Panc1 (cell line): ENCODE measurements around the gene SLC12A7. TPM values are rescaled to one million over a fixed set of nuclear protein-coding genes. Genes with fewer than 3 reads are reported as not detected.

Experiments
- ATAC-seq: fragments of 200-7000 bp; cut with Tn5 transposase; 2 replicates; pipeline ENCODE4 v1.9.1; 2020; ENCODE audit warnings: mild to moderate bottlenecking, moderate library complexity
- BruUV-seq: library from RNA; stranded (reverse); fragments of 400-500 nt; replicated peaks from 2 replicates; lab custom pipeline; 2021; lab: Mats Ljungman, UMichigan
- CTCF ChIA-PET: fragments of 300-600 bp; sonication (Branson Sonifier 250); formaldehyde crosslinking; loops from one replicate; lab custom pipeline; 2022; ENCODE audit warnings: antibody characterized with exemption; lab: Charles Lee
- POLR2A ChIA-PET: fragments of 300-600 bp; sonication (Branson Sonifier 250); formaldehyde crosslinking; loops from one replicate; lab custom pipeline; 2022; ENCODE audit warnings: antibody characterized with exemption; lab: Charles Lee
- DNase-seq: peaks from one replicate; pipeline ENCODE4 v3.0.0-alpha.2; 2010; ENCODE audit warnings: low read depth, low spot score
- H3K27ac ChIP-seq: 2 replicates; pipeline ENCODE4 v1.5.1; 2011; ENCODE audit warnings: mild to moderate bottlenecking, low read length, inconsistent platforms
- H3K27me3 ChIP-seq: fragments of 200-500 bp; sonication (Bioruptor generic); 2 replicates; pipeline ENCODE4 v1.6.0; 2014; ENCODE audit warnings: low read length, inconsistent platforms; ENCODE audit not compliant: control insufficient read depth, insufficient read depth
- H3K36me3 ChIP-seq: fragments of 200-500 bp; sonication (Bioruptor generic); 2 replicates; pipeline ENCODE4 v1.5.1; 2014; ENCODE audit warnings: inconsistent platforms, mild to moderate bottlenecking, low read length, moderate library complexity; ENCODE audit not compliant: control insufficient read depth, insufficient read depth
- H3K4me1 ChIP-seq: 2 replicates; pipeline ENCODE4 v1.5.1; 2011; ENCODE audit warnings: inconsistent platforms, mild to moderate bottlenecking, low read length, moderate library complexity; ENCODE audit not compliant: control insufficient read depth, insufficient read depth
- H3K4me3 ChIP-seq, 2 experiments: 2 replicates each; pipeline ENCODE4 v1.5.1; 2011 to 2012; ENCODE audit warnings: low read depth in 2 of 2, low read length in 2 of 2, mild to moderate bottlenecking in 2 of 2, inconsistent platforms in 1 of 2, moderate library complexity in 1 of 2
- H3K9me3 ChIP-seq: fragments of 200-500 bp; sonication (Bioruptor generic); 2 replicates; pipeline ENCODE4 v1.5.1; 2014; ENCODE audit warnings: low read depth, mild to moderate bottlenecking, inconsistent platforms, low read length, moderate library complexity; ENCODE audit not compliant: control insufficient read depth, insufficient read depth
- CTCF ChIP-seq: fragments of 450-650 bp; IDR thresholded peaks from 2 replicates; pipeline ENCODE4 v1.5.1; 2017; ENCODE audit warnings: mild to moderate bottlenecking
- POLR2AphosphoS5 ChIP-seq: IDR thresholded peaks from 2 replicates; pipeline ENCODE4 v1.6.1; 2012; ENCODE audit warnings: mild to moderate bottlenecking, low read depth, low read length, moderate library complexity
- REST ChIP-seq, 2 experiments: IDR thresholded peaks; 2 replicates each; pipeline ENCODE4 v1.6.1; 2011 to 2012; ENCODE audit warnings: low read depth in 2 of 2, control low read depth in 1 of 2, low read length in 1 of 2, mild to moderate bottlenecking in 1 of 2, moderate library complexity in 1 of 2; ENCODE audit not compliant: insufficient read depth in 1 of 2
- SIN3A ChIP-seq: IDR thresholded peaks from 2 replicates; pipeline ENCODE4 v1.6.1; 2012; ENCODE audit warnings: low read depth, mild to moderate bottlenecking, low read length, moderate library complexity, borderline replicate concordance; ENCODE audit not compliant: insufficient read depth
- TCF7L2 ChIP-seq: IDR thresholded peaks from 2 replicates; pipeline ENCODE4 v1.6.1; 2011; ENCODE audit warnings: mild to moderate bottlenecking, low read depth, low read length, inconsistent platforms
- in situ Hi-C: cut with HindIII; loops from 2 replicates; pipeline ENCODE4 v1.10.0; 2016; ENCODE audit warnings: low sequenced_read_pairs, low pct_unique_long_range_greater_than_20kb
- intact Hi-C: fragments of 100-400 bp; cut with micrococcal nuclease; formaldehyde crosslinking; loops from one replicate; pipeline ENCODE4 v1.10.0; 2022; ENCODE audit not compliant: unreplicated experiment
- total RNA-seq: library from RNA; stranded (reverse); gene quantifications from one replicate; pipeline ENCODE4 v1.2.1, GENCODE V29; 2021; ENCODE audit not compliant: unreplicated experiment

The SLC12A7 gene
- total RNA-seq, 1 experiment from 2014 or later = 297 TPM

DNA sequence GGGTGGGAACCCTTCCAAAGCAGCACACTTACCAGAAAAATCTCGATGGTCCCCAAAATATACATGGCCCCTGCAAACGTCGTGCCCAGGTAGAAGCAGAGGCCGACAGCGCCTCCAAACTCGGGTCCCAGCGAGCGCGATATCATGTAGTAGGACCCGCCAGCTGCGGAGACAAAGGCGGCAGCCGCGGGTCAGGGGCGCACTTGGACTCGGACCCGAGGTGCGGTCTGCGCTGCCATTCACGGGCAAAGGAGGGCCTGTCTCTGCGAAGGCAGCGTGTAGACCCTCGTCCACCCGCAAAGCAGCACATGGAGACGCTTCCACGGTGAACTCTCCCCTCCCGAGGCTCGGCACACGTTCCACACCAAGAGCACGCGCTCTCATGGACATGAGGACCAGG is 25.0 kb downstream of the SLC12A7 start:
- DNase-seq = no peak
- H3K4me3 ChIP-seq = no peak overlapping the region
- in situ Hi-C loops = no loop called here
- ChIA-PET POLR2A (no interaction called here), CTCF (no interaction called here)
- H3K27ac ChIP-seq = no peak overlapping the region
- peaks cover 30% of the 10 kb centered on the region for H3K4me1 ChIP-seq
- no peak for ATAC-seq
- TF ChIP-seq REST (IDR thresholded peaks at IDR 0.05; ENCODE audit: insufficient read depth in 1 of 2, low read depth in 2 of 2, low read length in 1 of 2) = no peak
- no peak for TF ChIP-seq CTCF
- TF ChIP-seq POLR2AphosphoS5 = no peak
- TF ChIP-seq TCF7L2 = no peak
- TF ChIP-seq SIN3A = no peak
- BruUV-seq = no TSS peak
- H3K9me3 ChIP-seq = no peaks in the 10 kb centered on the region
- intact Hi-C loops = no loop called here
- peaks cover 11% of the 10 kb centered on the region for H3K36me3 ChIP-seq
- no peaks in the 10 kb centered on the region for H3K27me3 ChIP-seq

- ChIA-PET CTCF (no interaction called here), POLR2A (no interaction called here)
- H3K4me1 ChIP-seq = peaks cover 28% of the 10 kb centered on the region
- no peaks in the 10 kb centered on the region for H3K27me3 ChIP-seq
- DNase-seq (no peak), ATAC-seq (no peak)
- no peak overlapping the region for H3K27ac ChIP-seq
- BruUV-seq = no TSS peak
- no peaks in the 10 kb centered on the region for H3K9me3 ChIP-seq
- H3K36me3 ChIP-seq = peaks cover 11% of the 10 kb centered on the region
- intact Hi-C loops (no loop called here), in situ Hi-C loops (no loop called here)
- no peak overlapping the region for H3K4me3 ChIP-seq
- peak in 1 of 2 experiments; percentile 82; a peak in 3 of 4 replicates for TF ChIP-seq REST (IDR thresholded peaks at IDR 0.05; ENCODE audit: insufficient read depth in 1 of 2, low read depth in 2 of 2, low read length in 1 of 2)
- no peak for TF ChIP-seq POLR2AphosphoS5
These were observed 25.7 kb downstream of the SLC12A7 start for GRCh38 chr5:1086137-1086536.
